Ishikawa (cell line): ENCODE measurements around the gene GLI3.

Experiments used
- CEBPB ChIP-seq: IDR thresholded peaks from 2 replicates; pipeline ENCODE4 v1.6.1; 2012
- EP300 ChIP-seq: IDR thresholded peaks from 2 replicates; pipeline ENCODE4 v1.6.1; 2012; ENCODE audit warnings: borderline replicate concordance

DNA sequence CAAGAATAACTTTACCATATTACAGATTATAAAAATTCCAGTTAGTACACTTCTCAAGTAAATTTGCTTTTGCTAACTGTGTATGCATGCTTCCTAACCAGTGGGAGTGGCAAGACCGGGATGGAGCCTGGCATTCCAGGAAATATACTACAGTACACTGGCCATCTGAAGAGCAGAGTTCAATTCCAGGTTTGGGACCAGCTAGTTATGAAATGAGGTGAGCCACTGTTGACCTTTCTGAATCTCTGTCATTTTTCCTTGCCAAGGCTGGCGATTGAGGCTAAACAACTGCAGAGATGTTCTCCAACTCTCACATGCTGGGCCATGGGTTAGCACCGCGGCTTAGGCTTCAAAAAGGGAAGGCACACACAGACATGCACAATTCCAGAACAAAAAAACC, 258.2 kb downstream of the GLI3 start:
- TF ChIP-seq CEBPB = no peak
- TF ChIP-seq EP300 = no peak
